HepG2 (cell line): Measurements from ENCODE around the gene NOP9. TPM values are rescaled to one million over a fixed set of nuclear protein-coding genes. Genes with fewer than 3 reads are reported as not detected.

Source experiments
- ATF3 ChIP-seq: sonication (generic); formaldehyde crosslinking; IDR thresholded peaks from 2 replicates; pipeline ENCODE4 v1.4.0; 2020; ENCODE audit warnings: missing genetic modification reagents
- ATF7 ChIP-seq, 2 experiments: fragments of 450-650 bp in 1 of 2; sonication (generic) in 1 of 2; formaldehyde crosslinking in 1 of 2; IDR thresholded peaks; 2 replicates each; pipeline versions ENCODE4 v1.4.0 to v1.6.1; 2016 to 2020; ENCODE audit warnings: antibody characterized with exemption in 1 of 2, mild to moderate bottlenecking in 1 of 2, missing genetic modification reagents in 1 of 2
- GLMP ChIP-seq: sonication (generic); formaldehyde crosslinking; IDR thresholded peaks from 2 replicates; pipeline ENCODE4 v1.9.0; 2021; ENCODE audit warnings: missing genetic modification reagents, mild to moderate bottlenecking, borderline replicate concordance
- NFAT5 ChIP-seq: sonication (generic); formaldehyde crosslinking; IDR thresholded peaks from 2 replicates; pipeline ENCODE4 v1.4.0; 2020; ENCODE audit warnings: missing genetic modification reagents
- RERE ChIP-seq: IDR thresholded peaks from 2 replicates; pipeline ENCODE4 v1.6.1; 2016; ENCODE audit warnings: low read depth, missing genetic modification reagents, missing compliant biosample characterization
- THAP8 ChIP-seq: sonication (generic); formaldehyde crosslinking; IDR thresholded peaks from 2 replicates; pipeline ENCODE4 v1.5.1; 2020; ENCODE audit warnings: missing genetic modification reagents, mild to moderate bottlenecking, borderline replicate concordance
- ZNF503 ChIP-seq: sonication (generic); formaldehyde crosslinking; IDR thresholded peaks from 2 replicates; pipeline ENCODE4 v1.4.0; 2020; ENCODE audit warnings: missing genetic modification reagents
- ZNF598 ChIP-seq: sonication (generic); formaldehyde crosslinking; IDR thresholded peaks from 2 replicates; pipeline ENCODE4 v1.5.1; 2020; ENCODE audit warnings: mild to moderate bottlenecking, missing genetic modification reagents, borderline replicate concordance
- ZNF605 ChIP-seq: sonication (generic); formaldehyde crosslinking; IDR thresholded peaks from 2 replicates; pipeline ENCODE4 v1.8.0; 2022; ENCODE audit warnings: mild to moderate bottlenecking, missing genetic modification reagents
- polyA plus RNA-seq, 8 experiments: library from polyadenylated mRNA; depleted of rRNA in 3 of 8; stranded (reverse) in 7 of 8; unstranded in 1 of 8; fragments of >200 nt; fragmentation: Illumina TruSeq in 4 of 8; extraction: Trizol in 4 of 8; gene quantifications; 2 replicates each; pipeline versions ENCODE4 v1.2.1 to v1.2.3, GENCODE V29; 2011 to 2016; ENCODE audit warnings: low read depth in 4 of 8, missing spikeins in 1 of 8, mixed read lengths in 1 of 8; ENCODE audit not compliant: insufficient read depth in 1 of 8
- total RNA-seq, 5 experiments: library from RNA; depleted of rRNA; stranded (reverse); fragments of >200 nt; fragmentation: Illumina TruSeq; extraction: Trizol; gene quantifications; 2 replicates each; pipeline ENCODE4 v1.2.3, GENCODE V29; 2016; ENCODE audit warnings: low read depth in 1 of 5

NOP9 gene
- total and polyA plus RNA-seq, 2 of the 13 experiments (the other 11 are each of a cell fraction or from before 2014, with no cell fraction given) = 24.5 to 61.6 TPM

GRCh38 chr14:24261256-24261968, 38.2 kb upstream of the NOP9 start (continued):
- TF ChIP-seq ZNF503 (CRISPR knock-in tag) (no peak), ZNF605 (CRISPR knock-in tag) (no peak), RERE (CRISPR knock-in tag) (no peak), NFAT5 (CRISPR knock-in tag) (0 out of 2 replicates have a peak, but pooled peaks have one; percentile 23), ATF3 (CRISPR knock-in tag) (no peak), ZNF598 (CRISPR knock-in tag) (no peak), GLMP (CRISPR knock-in tag) (peak; percentile 60; the same call in 1 of the 2 replicates), THAP8 (no peak), ATF7 (IDR thresholded peaks at IDR 0.05) (no peak), ATF7 (CRISPR knock-in tag; IDR thresholded peaks at IDR 0.05) (peak; percentile 33; the same call in 1 of the 2 replicates)
